ENCODE data around the gene TBL3. TPM values are rescaled to one million over a fixed set of nuclear protein-coding genes. Genes with fewer than 3 reads are reported as not detected.
"Not testable (repeated sequence)": the region's sequence is repeated elsewhere in the genome, so short reads cannot be mapped to it uniquely, and the experiment has no call there.

Gene TBL3
- polyA plus RNA-seq, 1 donor from 2014 or later: 21.4 TPM

DNA sequence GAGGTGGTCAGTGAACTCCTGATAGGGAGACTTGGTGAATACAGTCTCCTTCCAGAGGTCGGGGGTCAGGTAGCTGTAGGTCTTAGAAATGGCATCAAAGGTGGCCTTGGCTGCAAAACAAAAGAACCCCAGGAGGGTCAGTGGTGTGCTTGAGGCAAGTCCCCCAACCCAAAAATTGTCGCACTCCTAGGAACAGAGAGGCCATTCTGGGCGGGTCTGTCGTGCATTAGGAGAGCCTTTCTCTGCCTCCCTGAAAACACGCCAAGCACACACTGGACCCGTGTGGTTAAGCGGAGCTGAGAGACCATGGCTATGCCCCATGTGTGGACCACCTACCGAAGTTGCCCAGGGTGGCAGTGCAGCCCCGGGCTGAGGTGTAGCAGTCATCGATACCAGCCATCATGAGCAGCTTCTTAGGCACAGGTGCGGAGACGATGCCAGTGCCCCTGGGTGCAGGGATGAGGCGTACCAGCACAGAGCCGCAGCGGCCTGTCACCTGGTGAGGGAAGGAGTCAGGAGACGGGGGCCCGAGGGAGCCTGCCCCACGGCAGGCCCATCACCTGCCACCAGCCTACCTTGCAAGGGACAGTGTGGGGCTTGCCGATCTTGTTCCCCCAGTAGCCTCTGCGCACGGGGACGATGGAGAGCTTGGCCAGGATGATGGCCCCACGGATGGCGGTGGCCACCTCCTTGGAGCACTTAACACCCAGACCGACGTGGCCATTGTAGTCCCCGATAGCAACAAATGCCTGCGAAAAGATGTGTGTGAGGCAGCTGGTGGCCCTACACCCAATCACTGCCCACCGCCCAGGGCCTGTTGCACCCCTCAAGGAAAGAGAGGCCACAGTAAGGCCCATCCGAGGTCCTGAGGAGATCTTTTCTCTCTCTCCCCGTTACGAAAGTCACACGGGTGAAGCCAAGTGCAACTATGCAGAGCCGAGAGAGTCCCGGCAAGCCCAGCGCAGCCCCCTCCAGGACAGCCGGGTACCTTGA, 9.4 kb upstream of the TBL3 start:
- H3K9ac ChIP-seq (ENCODE audit: low read length); H3F3A ChIP-seq (ENCODE audit: insufficient read depth, low read length, poor library complexity, severe bottlenecking); H3K4me2 ChIP-seq (ENCODE audit: low read length): not testable (repeated sequence)

DNA sequence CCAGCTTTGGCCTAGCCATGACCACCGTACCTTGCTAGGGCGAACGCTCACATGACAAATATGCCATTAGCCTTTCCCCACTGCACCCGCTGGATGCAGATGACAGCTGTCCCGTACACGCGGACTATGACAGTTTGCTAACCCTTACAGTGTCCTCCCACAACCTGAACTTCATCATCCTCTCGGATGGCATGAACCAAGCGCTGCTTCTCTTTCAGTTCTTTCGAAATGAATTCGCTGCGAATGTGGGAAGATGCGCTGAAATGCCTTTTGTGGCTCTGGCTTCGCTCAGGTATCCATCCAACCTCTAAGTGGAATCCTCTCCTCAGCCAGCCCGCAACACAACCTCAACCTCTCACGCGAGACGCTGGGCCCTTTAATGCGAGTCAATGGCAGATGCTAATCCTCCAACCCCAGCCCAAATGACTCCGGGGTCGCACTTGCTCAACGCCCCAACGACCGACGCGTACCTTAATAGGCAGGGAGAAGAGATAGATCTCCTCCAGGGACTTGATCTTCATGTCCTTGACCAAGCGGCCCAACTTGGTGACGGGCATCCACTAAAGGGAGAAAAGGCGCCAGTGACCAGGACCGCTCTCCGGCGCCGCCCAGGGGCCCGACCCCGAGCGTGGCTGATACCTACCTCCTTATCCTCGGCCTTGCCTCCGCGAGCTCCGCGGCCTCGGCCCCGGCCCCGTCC, 7.9 kb upstream of the TBL3 start:
- Histone ChIP-seq H3F3A (ENCODE audit: insufficient read depth, low read length, poor library complexity, severe bottlenecking) (no peaks in the 10 kb centered on the region), H4K20me1 (ENCODE audit: insufficient read depth) (no peaks in the 10 kb centered on the region)
- peak; percentile 61 for TF ChIP-seq CTCF (IDR thresholded peaks at IDR 0.05; ENCODE audit: poor library complexity, severe bottlenecking)
- peak; percentile 45 for TF ChIP-seq SMC3 (conservative IDR thresholded peaks at IDR 0.05; ENCODE audit: poor library complexity)
- peak; percentile 27 for TF ChIP-seq RAD21 (conservative IDR thresholded peaks at IDR 0.05)
- no peak for TF ChIP-seq EP300 (conservative IDR thresholded peaks at IDR 0.05; ENCODE audit: poor library complexity, severe bottlenecking)
- no peak for TF ChIP-seq REST (IDR thresholded peaks at IDR 0.05; ENCODE audit: borderline replicate concordance)
- no peak for TF ChIP-seq EZH2 (IDR thresholded peaks at IDR 0.05; ENCODE audit: borderline replicate concordance, insufficient read depth, low read length, poor library complexity, severe bottlenecking)
- no peak for TF ChIP-seq MXI1 (conservative IDR thresholded peaks at IDR 0.05; ENCODE audit: poor library complexity, severe bottlenecking)
- TF ChIP-seq TAF1 (IDR thresholded peaks at IDR 0.05; ENCODE audit: low read depth): no peak
- no peak for TF ChIP-seq POLR2AphosphoS5 (IDR thresholded peaks at IDR 0.05)

More for the DNA sequence above, 9.4 kb upstream of the TBL3 start:
- H3K9me3 ChIP-seq (ENCODE audit: low read length); H3K27ac ChIP-seq (ENCODE audit: low read length); H3K9me2 ChIP-seq (ENCODE audit: insufficient read depth, low read length); H2AFZ ChIP-seq (ENCODE audit: low read depth, low read length); H3K27me3 ChIP-seq (ENCODE audit: insufficient read depth, low read depth, low read length); H3K36me3 ChIP-seq (ENCODE audit: insufficient read depth, low read length); H4K20me1 ChIP-seq (ENCODE audit: insufficient read depth): not testable (repeated sequence)
- peaks cover 19% of the 10 kb centered on the region for H3K79me2 ChIP-seq (replicated peaks; ENCODE audit: insufficient read depth, low read length)
- peak overlapping the region; percentile 88 for H3K4me3 ChIP-seq (ENCODE audit: low read length)

More for the DNA sequence above, 7.9 kb upstream of the TBL3 start:
- Histone ChIP-seq H3K9ac (ENCODE audit: low read length) (peak overlapping the region; percentile 89), H3K4me3 (ENCODE audit: low read length) (peak overlapping the region; percentile 88), H3K27ac (ENCODE audit: low read length) (peak overlapping the region; percentile 80), H2AFZ (ENCODE audit: low read depth, low read length) (no peak overlapping the region), H3K27me3 (ENCODE audit: insufficient read depth, low read depth, low read length) (no peaks in the 10 kb centered on the region), H3K36me3 (ENCODE audit: insufficient read depth, low read length) (no peaks in the 10 kb centered on the region), H3K9me3 (ENCODE audit: low read length) (no peaks in the 10 kb centered on the region), H3K79me2 (replicated peaks; ENCODE audit: insufficient read depth, low read length) (peaks cover 19% of the 10 kb centered on the region), H3K4me2 (ENCODE audit: low read length) (peak overlapping the region; percentile 94), H3K9me2 (ENCODE audit: insufficient read depth, low read length) (no peaks in the 10 kb centered on the region)

Data from neural cell (in vitro differentiated cells).